ENCODE results near the gene ANXA4.
A peak's percentile ranks its signal among the peaks of the same experiment; 100 is the strongest.
"Not testable (repeated sequence)": the region's sequence is repeated elsewhere in the genome, so short reads cannot be mapped to it uniquely, and the experiment has no call there.

DNA sequence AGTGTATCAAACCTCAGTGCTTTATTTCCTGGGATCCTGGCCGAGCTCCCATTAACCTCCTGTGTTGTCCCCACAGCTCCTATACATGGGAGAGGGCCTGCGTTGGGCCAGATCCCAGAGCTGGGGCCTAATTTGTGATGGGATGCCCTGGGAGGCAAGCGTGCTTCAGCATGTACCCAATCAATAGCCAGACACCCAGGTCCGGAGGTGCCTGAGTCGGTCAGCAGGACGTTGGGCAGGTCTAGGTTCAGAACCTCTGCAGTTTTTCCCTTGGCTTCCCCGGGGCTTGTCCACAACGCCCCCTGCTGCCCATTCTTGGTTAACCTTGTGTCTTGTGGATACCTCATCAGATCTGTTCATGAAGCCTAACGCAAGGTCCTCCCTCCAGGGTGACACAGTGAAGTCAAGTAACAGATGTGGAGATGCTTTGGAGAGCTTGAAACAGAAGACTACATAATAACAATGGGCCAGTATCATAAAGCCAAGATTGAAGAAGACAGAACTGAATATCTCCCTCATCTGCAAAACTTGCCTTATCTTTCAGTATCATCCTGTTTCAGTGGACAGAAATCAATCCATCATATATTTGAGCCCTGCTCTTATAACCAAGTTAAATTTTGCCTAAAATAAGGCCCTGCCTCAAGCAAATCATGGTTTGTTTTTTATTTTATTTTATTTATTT lies 27.3 kb upstream of the ANXA4 start:
- TF ChIP-seq, protein P1, sequence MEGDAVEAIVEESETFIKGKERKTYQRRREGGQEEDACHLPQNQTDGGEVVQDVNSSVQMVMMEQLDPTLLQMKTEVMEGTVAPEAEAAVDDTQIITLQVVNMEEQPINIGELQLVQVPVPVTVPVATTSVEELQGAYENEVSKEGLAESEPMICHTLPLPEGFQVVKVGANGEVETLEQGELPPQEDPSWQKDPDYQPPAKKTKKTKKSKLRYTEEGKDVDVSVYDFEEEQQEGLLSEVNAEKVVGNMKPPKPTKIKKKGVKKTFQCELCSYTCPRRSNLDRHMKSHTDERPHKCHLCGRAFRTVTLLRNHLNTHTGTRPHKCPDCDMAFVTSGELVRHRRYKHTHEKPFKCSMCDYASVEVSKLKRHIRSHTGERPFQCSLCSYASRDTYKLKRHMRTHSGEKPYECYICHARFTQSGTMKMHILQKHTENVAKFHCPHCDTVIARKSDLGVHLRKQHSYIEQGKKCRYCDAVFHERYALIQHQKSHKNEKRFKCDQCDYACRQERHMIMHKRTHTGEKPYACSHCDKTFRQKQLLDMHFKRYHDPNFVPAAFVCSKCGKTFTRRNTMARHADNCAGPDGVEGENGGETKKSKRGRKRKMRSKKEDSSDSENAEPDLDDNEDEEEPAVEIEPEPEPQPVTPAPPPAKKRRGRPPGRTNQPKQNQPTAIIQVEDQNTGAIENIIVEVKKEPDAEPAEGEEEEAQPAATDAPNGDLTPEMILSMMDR (IDR thresholded peaks at IDR 0.05), result peak in 5 of 7 experiments; percentile 55 to 88 (median 75)
- peak in 1 of 3 donors; percentile 78 for TF ChIP-seq POLR2AphosphoS5 (IDR thresholded peaks at IDR 0.05)
- not testable (repeated sequence) for TF ChIP-seq POLR2A (IDR thresholded peaks at IDR 0.05)
